CD4-positive, CD25-positive, alpha-beta regulatory T cell (primary cell): ENCODE data around the gene MFSD12. TPM values are rescaled to one million over a fixed set of nuclear protein-coding genes. Genes with fewer than 3 reads are reported as not detected.

Experiments used
- ATAC-seq, 2 donors: fragments of 150-1000 bp; cut with Tn5 transposase; one replicate each; pipeline ENCODE4 v1.10.0; 2021; ENCODE audit warnings: low read depth in 2 of 2, moderate number of reproducible peaks in 2 of 2, moderate library complexity in 1 of 2
- DNase-seq, 3 donors: peaks; one replicate each; pipeline versions ENCODE4 v3.0.0 to v3.0.0-alpha.2; 2012 to 2022; ENCODE audit warnings: mixed read lengths in 1 of 3
- H3K27ac ChIP-seq: one replicate; pipeline ENCODE4 v1.7.0; 2013; ENCODE audit warnings: mild to moderate bottlenecking, low read length; ENCODE audit not compliant: insufficient read depth, poor library complexity, severe bottlenecking
- H3K27me3 ChIP-seq: one replicate; pipeline ENCODE4 v1.7.0; 2013; ENCODE audit warnings: low read length; ENCODE audit not compliant: control insufficient read depth, insufficient read depth
- H3K36me3 ChIP-seq: one replicate; pipeline ENCODE4 v1.7.0; 2013; ENCODE audit warnings: mild to moderate bottlenecking, low read length, moderate library complexity; ENCODE audit not compliant: control insufficient read depth, insufficient read depth
- H3K4me1 ChIP-seq: 2 replicates; pipeline ENCODE4 v1.7.0; 2013; ENCODE audit warnings: mild to moderate bottlenecking, low read length; ENCODE audit not compliant: insufficient read depth, control insufficient read depth, poor library complexity, severe bottlenecking
- H3K4me3 ChIP-seq: one replicate; pipeline ENCODE4 v1.7.0; 2013; ENCODE audit warnings: low read depth, mild to moderate bottlenecking, low read length, moderate library complexity
- H3K9me3 ChIP-seq, 2 experiments: 1 replicate in 1 of 2; 2 replicates in 1 of 2; pipeline ENCODE4 v1.7.0; 2013; ENCODE audit warnings: low read length in 2 of 2, mild to moderate bottlenecking in 1 of 2, moderate library complexity in 1 of 2; ENCODE audit not compliant: control insufficient read depth in 2 of 2
- H3K27ac Mint-ChIP-seq, 3 donors: one replicate each; pipeline ENCODE4 v1.8.0; 2020 to 2022; ENCODE audit warnings: mild to moderate bottlenecking in 3 of 3, mixed read lengths in 3 of 3, moderate library complexity in 2 of 3
- H3K27me3 Mint-ChIP-seq: one replicate; pipeline ENCODE4 v1.8.0; 2022; ENCODE audit warnings: mild to moderate bottlenecking, mixed read lengths
- H3K36me3 Mint-ChIP-seq: one replicate; pipeline ENCODE4 v1.8.0; 2020; ENCODE audit warnings: mixed read lengths
- H3K4me1 Mint-ChIP-seq, 4 donors: one replicate each; pipeline ENCODE4 v1.8.0; 2020 to 2022; ENCODE audit warnings: mixed read lengths in 4 of 4, mild to moderate bottlenecking in 1 of 4
- H3K4me3 Mint-ChIP-seq, 4 donors: one replicate each; pipeline ENCODE4 v1.8.0; 2020 to 2022; ENCODE audit warnings: mild to moderate bottlenecking in 4 of 4, mixed read lengths in 4 of 4, moderate library complexity in 3 of 4
- H3K9me3 Mint-ChIP-seq, 7 donors: one replicate each; pipeline ENCODE4 v1.8.0; 2020 to 2022; ENCODE audit warnings: mixed read lengths in 7 of 7, mild to moderate bottlenecking in 3 of 7, moderate library complexity in 2 of 7
- polyA plus RNA-seq, 4 donors: library from polyadenylated mRNA; unstranded; fragments of 300-500 nt; fragmentation: Illumina TruSeq; gene quantifications; one replicate each; pipeline ENCODE4 v1.2.3, GENCODE V29; 2021
- total RNA-seq: library from RNA; stranded (reverse); gene quantifications from one replicate; pipeline ENCODE4 v1.2.3, GENCODE V29; 2022

MFSD12 gene
- total and polyA plus RNA-seq, 5 donors from 2014 or later, result 28.5 to 63.8 (median 36.2) TPM

DNA sequence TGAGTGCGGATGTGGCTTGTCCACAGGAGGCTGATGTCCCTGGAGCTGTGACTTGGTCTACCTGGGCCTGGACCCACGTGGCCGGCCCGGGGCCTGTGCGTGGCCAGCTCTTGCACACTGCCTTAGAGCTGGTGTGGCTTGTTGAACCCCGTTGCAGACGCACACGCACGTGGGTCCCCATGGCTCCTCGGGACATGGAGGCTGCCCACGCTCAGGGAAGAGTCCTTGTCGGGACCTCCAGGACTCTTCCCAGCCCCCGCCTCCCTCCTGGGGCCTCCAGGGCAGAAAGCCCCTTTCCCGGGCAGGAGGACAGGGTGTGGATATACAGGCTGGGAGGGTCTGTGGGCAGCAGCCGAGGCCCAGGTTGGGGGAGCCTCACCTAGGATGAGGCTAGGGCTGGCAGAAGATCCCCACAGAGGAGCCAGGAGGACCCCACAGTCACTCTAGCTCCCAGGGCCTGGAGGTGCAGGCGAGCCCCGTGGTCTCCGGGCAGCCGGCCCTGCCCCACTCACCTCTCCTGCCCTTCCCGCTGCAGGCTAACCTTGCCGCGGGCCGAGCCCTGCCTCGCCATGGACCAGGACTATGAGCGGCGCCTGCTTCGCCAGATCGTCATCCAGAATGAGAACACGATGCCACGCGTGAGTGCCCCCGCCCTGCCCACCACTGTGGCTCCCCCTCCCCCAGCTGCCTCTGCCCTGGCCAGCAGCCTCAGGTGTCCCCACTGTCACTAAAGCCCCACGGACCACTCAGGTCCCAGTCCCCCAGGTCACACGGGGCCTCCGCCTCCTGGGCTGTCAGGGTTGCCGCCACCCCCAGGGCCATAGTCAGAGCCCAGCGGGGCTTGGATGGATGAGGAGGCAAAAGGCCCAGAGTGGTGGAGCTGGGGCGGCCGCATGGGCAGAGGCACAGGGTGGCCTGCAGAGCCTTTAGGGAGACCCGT is 34.7 kb downstream of the MFSD12 start:
- Histone ChIP-seq H3K36me3 (peaks cover 50% of the 10 kb centered on the region), H3K27me3 (no peaks in the 10 kb centered on the region), H3K27ac (no peak overlapping the region), H3K4me3 (no peak overlapping the region), H3K9me3 (no peaks in the 10 kb centered on the region), H3K4me1 (no peaks in the 10 kb centered on the region)
- Mint-ChIP-seq H3K27me3 (no peaks in the 10 kb centered on the region), H3K9me3 (no peaks in the 10 kb centered on the region), H3K27ac (no peak overlapping the region), H3K4me1 (peaks cover 0 to 13% (median 5%) of the 10 kb centered on the region in 4 donors), H3K4me3 (no peak overlapping the region), H3K36me3 (peaks cover 4% of the 10 kb centered on the region)
- ATAC-seq (no peak), DNase-seq (no peak)

DNA sequence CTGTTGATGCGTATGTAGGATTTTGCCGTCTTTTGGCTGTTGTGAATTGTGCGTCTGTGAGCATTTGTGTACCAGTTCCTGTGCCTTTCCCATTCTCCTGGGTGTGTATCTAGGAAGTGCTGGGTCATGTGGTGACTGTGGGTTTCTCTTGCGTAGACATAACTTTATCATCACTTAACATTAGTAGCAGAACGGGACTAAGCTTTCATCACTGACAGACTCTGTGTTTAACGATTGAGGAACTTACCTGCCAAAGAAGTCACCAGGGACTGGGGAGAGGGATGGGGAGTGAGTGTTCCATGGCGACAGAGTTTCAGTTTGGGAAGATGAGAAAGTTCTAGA is 36.3 kb downstream of the MFSD12 start:
- Mint-ChIP-seq H3K27ac (no peak overlapping the region), H3K27me3 (no peaks in the 10 kb centered on the region), H3K36me3 (peaks cover 4% of the 10 kb centered on the region), H3K4me3 (no peak overlapping the region), H3K9me3 (no peaks in the 10 kb centered on the region), H3K4me1 (peaks cover 0 to 27% (median 9%) of the 10 kb centered on the region in 4 donors)
- Histone ChIP-seq H3K27me3 (no peaks in the 10 kb centered on the region), H3K4me3 (no peak overlapping the region), H3K36me3 (peaks cover 39% of the 10 kb centered on the region), H3K27ac (no peak overlapping the region), H3K9me3 (no peaks in the 10 kb centered on the region), H3K4me1 (peaks cover 13% of the 10 kb centered on the region)
- ATAC-seq (no peak), DNase-seq (no peak)

DNA sequence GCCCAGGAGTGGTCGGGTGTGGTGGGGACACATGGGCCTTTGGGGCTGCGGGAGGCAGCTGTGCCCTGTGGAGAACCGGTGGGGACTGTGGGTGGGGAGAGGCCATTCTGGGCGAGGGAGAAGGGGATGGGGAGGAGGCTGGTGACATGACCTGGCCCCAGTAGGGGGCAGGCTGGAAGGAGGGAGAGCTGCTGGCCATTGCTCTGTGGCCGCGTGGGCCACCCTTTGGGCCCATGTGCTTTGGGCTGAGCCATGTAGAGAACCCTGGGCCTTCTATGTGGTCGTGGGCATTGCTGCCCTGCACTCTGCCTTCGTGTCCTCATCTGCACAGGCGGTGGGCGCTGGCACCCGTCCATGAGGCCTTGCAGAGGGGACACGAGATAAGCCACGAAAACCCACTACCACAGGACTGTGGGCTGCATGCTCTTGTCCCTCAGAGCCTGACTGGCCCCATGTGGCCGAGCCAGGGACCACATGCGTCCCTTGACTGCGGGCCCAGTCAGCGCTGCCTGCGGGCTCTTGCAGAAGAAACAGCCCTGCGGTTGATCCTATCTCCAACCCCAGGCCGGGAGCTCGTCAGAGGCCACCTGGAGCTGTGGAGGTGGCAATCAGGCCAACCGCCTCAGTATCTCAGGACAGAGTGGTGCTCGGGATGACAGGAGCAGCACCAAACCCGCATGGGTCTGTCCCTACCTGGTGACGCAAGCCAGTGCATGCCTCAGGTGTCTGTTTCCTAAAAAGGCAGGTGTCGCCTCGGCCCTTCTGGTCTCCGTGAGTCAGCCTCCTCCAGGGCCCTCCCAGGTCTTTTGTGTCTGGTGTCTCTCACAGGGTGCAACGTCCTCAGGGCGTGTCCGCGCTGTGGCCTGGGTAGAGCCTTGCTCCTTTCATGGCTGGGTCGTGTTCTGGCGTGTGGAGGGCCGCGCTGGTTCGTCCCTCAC is 37.0 kb downstream of the MFSD12 start:
- Histone ChIP-seq H3K9me3 (no peaks in the 10 kb centered on the region), H3K4me1 (peaks cover 17% of the 10 kb centered on the region), H3K4me3 (no peak overlapping the region), H3K36me3 (peaks cover 39% of the 10 kb centered on the region), H3K27me3 (no peaks in the 10 kb centered on the region), H3K27ac (no peak overlapping the region)
- peak overlapping the region in 1 of 3 donors; percentile 55 for H3K27ac Mint-ChIP-seq
- H3K9me3 Mint-ChIP-seq, result no peaks in the 10 kb centered on the region
- ATAC-seq (no peak), DNase-seq (no peak)
- H3K36me3 Mint-ChIP-seq, result peaks cover 4% of the 10 kb centered on the region
- H3K4me1 Mint-ChIP-seq, result peaks cover 0 to 33% (median 9%) of the 10 kb centered on the region in 4 donors
- no peak overlapping the region for H3K4me3 Mint-ChIP-seq
- H3K27me3 Mint-ChIP-seq, result no peaks in the 10 kb centered on the region

DNA sequence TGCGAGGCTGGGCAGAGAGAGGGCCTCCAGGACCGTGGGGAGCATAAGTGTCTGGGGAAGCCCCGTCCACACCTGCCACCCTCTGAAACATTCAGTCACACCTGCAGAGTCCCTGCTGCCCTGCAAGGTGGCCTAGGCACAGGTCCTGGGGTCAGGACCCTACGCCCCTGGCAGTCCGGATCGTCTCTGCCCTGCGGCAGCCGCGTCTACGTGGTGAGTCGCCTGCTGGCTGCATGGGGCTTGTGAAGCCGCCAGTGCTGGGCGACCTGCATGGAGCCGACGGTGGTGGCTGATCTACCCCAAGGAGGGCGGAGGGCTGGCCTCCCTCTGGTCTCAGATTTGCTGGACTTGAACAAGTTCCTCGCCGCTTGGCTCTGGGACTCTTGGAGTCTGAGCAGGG is 38.3 kb downstream of the MFSD12 start:
- H3K27ac ChIP-seq, result no peak overlapping the region
- H3K27ac Mint-ChIP-seq, result no peak overlapping the region
- peaks cover 4% of the 10 kb centered on the region for H3K36me3 Mint-ChIP-seq

DNA sequence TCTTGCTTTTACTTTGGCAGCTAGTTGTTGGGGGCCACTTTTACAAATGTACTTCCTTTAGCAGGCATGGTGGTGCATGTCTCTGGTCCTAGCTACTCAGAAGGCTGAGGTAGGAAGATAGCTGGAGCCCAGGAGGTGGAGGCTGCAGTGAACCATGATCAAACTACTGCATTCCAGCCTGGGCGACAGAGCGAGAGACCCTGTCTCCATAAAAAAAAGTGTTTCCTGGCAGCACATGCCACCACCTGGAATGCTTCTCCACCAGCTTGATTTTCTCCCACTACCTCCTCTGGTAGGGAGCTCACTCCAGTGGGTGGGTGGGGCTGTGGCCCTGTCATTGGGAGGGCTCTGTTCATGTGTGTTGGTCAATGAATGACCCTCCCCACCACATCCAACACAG is 38.7 kb downstream of the MFSD12 start:
- Mint-ChIP-seq H3K36me3 (peaks cover 4% of the 10 kb centered on the region), H3K4me1 (peaks cover 0 to 46% (median 17%) of the 10 kb centered on the region in 4 donors), H3K4me3 (no peak overlapping the region), H3K9me3 (no peaks in the 10 kb centered on the region), H3K27me3 (no peaks in the 10 kb centered on the region), H3K27ac (peak overlapping the region in 2 of 3 donors; percentile 36 to 41)
- no peak overlapping the region for H3K27ac ChIP-seq
- DNase-seq (no peak), ATAC-seq (no peak)
- no peak overlapping the region for H3K4me3 ChIP-seq
- no peaks in the 10 kb centered on the region for H3K9me3 ChIP-seq
- H3K36me3 ChIP-seq, result peaks cover 24% of the 10 kb centered on the region
- H3K4me1 ChIP-seq, result peaks cover 23% of the 10 kb centered on the region
- H3K27me3 ChIP-seq, result no peaks in the 10 kb centered on the region

More for the DNA sequence above, 38.3 kb downstream of the MFSD12 start:
- Mint-ChIP-seq H3K9me3 (no peaks in the 10 kb centered on the region), H3K4me3 (no peak overlapping the region), H3K27me3 (no peaks in the 10 kb centered on the region), H3K4me1 (peaks cover 0 to 44% (median 17%) of the 10 kb centered on the region in 4 donors)
- no peaks in the 10 kb centered on the region for H3K27me3 ChIP-seq
- H3K9me3 ChIP-seq, result no peaks in the 10 kb centered on the region
- H3K4me1 ChIP-seq, result peaks cover 23% of the 10 kb centered on the region
- H3K4me3 ChIP-seq, result no peak overlapping the region
- H3K36me3 ChIP-seq, result peaks cover 28% of the 10 kb centered on the region
- ATAC-seq (no peak), DNase-seq (no peak)

DNA sequence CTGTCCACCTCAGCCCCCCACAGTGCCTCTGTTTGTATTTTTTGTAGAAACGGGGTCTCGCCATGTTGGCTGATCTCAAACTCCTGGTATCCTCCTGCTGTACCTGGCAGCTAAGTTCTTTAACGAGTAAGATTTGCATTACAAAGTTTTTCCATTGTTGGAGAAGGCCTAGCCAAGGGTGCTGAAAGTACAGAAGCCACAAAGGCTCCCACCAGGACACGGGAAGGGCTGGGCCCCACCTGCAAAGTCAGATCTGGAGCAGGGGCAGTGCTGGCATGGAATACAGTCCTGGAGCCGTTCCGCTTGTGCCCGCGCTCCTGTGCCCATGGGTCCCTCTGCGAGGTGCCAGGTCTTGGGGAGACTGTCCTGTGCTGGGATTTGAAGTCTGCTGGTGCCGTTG is 39.1 kb downstream of the MFSD12 start:
- H3K27me3 ChIP-seq, result no peaks in the 10 kb centered on the region
- no peak for ATAC-seq
- peaks cover 0 to 49% (median 17%) of the 10 kb centered on the region in 4 donors for H3K4me1 Mint-ChIP-seq

DNA sequence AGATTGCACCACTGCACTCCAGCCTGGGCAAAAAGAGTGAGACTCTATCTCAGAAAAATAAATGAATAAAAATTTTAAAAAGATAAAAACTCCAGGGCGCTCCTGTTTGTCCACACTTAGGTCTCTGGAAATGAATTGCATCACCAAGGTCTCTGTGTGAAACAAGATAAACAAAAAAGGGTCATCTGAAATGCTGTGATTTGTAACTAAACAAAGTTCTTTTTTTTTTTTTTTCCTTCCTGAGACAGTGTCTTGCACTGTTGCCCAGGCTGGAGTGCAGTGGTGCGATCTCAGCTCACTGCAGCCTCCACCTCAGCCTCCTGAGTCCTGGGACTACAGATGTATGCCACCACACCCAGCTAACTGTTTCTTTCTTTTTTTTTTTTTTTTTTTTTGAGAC is 39.7 kb downstream of the MFSD12 start:
- no peak overlapping the region for H3K4me3 Mint-ChIP-seq
- ATAC-seq, result no peak
- H3K4me1 Mint-ChIP-seq, result peaks cover 0 to 49% (median 17%) of the 10 kb centered on the region in 4 donors
- H3K27me3 Mint-ChIP-seq, result no peaks in the 10 kb centered on the region
- H3K9me3 Mint-ChIP-seq, result no peaks in the 10 kb centered on the region
- Histone ChIP-seq H3K36me3 (peaks cover 17% of the 10 kb centered on the region), H3K27ac (peak overlapping the region; percentile 5), H3K9me3 (no peaks in the 10 kb centered on the region), H3K4me1 (peaks cover 23% of the 10 kb centered on the region), H3K27me3 (no peaks in the 10 kb centered on the region), H3K4me3 (no peak overlapping the region)
- DNase-seq, result no peak
- peak overlapping the region in 1 of 3 donors; percentile 38 for H3K27ac Mint-ChIP-seq
- peaks cover 4% of the 10 kb centered on the region for H3K36me3 Mint-ChIP-seq

More for the DNA sequence above, 39.1 kb downstream of the MFSD12 start:
- Mint-ChIP-seq H3K4me3 (no peak overlapping the region), H3K27ac (peak overlapping the region in 2 of 3 donors; percentile 36 to 41), H3K9me3 (no peaks in the 10 kb centered on the region), H3K27me3 (no peaks in the 10 kb centered on the region), H3K36me3 (peaks cover 4% of the 10 kb centered on the region)
- peaks cover 20% of the 10 kb centered on the region for H3K36me3 ChIP-seq
- H3K27ac ChIP-seq, result peak overlapping the region; percentile 24
- no peaks in the 10 kb centered on the region for H3K9me3 ChIP-seq
- peaks cover 23% of the 10 kb centered on the region for H3K4me1 ChIP-seq
- DNase-seq, result no peak
- H3K4me3 ChIP-seq, result no peak overlapping the region
